Right lobe of liver (tissue), 4 donors: Measurements from ENCODE around the gene PPP1R9A.

ENCODE experiments used
- CTCF ChIP-seq, 4 donors: fragments of 200-600 bp in 3 of 4; fragments of 450-650 bp in 1 of 4; IDR thresholded peaks; one replicate each; pipeline versions ENCODE4 v1.5.1 to v1.8.0; 2016 to 2022; ENCODE audit warnings: antibody characterized with exemption in 4 of 4, mild to moderate bottlenecking in 2 of 4
- POLR2A ChIP-seq: fragments of 450-650 bp; IDR thresholded peaks from one replicate; pipeline ENCODE4 v1.6.1; 2017; ENCODE audit warnings: antibody characterized with exemption, mild to moderate bottlenecking
- donor health status: DM: no; HTN: no; CAD: no.
- donor health status: DM: no; HTN: no; CAD: no.
- donor health status: DM: no; HTN: yes; CAD: no.

GRCh38 chr7:95056901-95057300 is 149.5 kb downstream of the PPP1R9A start:
- no peak for TF ChIP-seq POLR2A
- no peak for TF ChIP-seq CTCF (IDR thresholded peaks at IDR 0.05)
